Activated CD8-positive, alpha-beta memory T cell treated with anti-CD3 and anti-CD28 coated beads, Interleukin-2, amount 50 U/mL, for 48 hours (primary cell): ENCODE results near the gene GAREM1.
"Not testable (repeated sequence)": the region's sequence is repeated elsewhere in the genome, so short reads cannot be mapped to it uniquely, and the experiment has no call there.

ENCODE experiments used
- DNase-seq: peaks from one replicate; pipeline ENCODE4 v3.0.0-alpha.2; 2020

The GAREM1 gene

DNA sequence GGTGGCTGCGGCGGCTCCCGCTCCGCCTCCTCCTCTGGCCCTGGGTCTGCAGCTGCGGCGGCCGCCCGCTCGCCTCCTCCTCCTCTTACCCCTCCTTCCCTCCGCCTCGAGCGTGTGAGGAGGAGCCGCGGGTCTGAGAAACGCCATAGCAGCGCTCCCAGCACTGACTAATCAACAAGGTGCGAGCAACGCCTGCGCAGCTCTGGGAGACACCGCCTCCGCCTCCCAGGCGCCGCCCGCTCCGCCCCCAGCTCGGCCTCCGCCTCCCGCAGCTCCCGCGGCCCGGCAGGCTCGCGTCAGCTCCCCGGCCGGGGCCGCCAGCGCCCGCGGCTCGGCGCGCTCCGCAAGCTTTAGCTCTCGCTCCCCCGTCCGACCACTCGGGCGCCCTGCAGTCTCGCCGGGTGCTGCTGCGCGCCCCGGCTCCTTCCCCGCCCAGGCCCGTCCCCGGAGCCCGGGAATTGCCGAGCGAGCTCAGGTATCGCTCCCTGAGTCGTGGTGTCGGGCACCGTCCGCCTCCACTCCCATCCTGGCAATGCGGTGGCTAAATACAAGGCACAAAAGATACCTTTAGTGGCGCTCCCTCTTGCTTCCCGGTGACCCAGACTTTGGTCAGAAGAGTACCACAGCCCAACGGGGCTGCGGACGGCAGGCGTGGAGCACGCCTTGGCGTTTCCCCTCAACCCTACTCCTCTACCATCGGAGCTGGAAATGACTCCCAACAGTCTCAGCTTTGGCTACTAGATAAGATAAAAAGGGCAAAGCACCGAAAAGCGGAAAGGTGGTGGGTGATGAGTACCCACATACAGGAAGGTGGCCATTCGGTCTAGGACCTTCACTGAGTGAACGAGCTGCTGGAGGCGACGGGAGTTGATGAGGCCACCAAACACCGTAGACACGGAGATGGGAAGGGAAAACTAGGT lies at the start of gene GAREM1:
GAREM1 (minus strand) TSS at position 169 of the 920 bp plus-strand sequence. CDS start 454 bp downstream, outside the sequence.
- peak; percentile 81 for DNase-seq

DNA sequence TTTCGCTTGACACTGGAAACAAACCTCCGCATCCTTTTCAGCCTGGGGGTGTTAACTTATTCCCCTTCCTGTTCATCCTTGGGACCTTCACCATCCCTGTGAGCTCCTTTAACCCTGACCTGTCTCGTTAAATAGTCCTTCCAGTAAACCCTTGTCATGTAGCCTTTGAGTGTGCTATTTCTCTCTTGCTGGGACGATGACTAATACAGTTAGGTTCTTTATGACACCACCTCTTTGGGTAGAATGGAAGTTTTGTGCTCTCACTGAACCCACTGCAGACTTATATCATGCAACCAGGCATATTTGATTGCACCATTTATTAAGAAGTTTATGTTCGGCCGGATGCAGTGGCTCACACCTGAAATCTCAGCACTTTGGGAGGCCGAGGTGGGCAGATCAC lies 40.5 kb upstream of the GAREM1 start:
- no peak for DNase-seq

DNA sequence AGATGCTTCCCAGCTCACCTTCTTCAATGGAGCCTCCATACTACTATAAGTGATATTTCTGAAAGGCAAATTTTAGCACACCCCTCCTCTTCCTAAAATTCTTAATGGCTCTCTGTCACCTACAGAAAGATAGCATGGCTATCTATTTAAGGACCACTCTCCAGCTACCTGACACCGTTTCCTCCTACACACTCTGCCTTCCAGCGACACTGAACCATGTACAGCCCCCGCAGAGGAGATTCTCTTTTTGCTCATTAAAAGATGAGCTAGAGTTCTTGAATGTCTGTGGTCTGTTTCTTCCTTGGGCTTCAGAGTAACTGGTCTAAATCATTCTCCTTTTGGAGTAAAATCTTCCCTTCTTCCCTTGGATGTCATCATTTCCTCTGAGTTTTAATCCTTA lies 38.4 kb upstream of the GAREM1 start:
- DNase-seq, result no peak

DNA sequence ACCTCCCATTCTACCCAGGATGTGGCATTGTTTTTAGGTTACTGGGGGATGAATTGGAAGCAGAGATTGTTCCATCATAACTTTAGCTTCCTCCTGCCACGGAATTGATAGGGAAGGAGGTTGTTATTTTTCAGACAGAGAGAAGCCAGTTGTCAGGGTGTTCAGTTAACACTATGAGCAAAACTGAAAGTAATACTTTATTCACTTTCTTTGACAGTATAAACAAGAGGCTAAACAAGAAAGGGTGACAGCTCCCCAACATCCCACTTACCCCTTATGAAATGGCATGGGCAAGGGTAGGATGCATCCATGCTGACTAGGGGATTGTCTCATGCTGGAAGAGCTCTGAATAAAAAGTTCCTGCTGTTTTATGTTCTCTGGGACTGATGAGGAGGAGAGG lies 36.4 kb upstream of the GAREM1 start:
- no peak for DNase-seq

DNA sequence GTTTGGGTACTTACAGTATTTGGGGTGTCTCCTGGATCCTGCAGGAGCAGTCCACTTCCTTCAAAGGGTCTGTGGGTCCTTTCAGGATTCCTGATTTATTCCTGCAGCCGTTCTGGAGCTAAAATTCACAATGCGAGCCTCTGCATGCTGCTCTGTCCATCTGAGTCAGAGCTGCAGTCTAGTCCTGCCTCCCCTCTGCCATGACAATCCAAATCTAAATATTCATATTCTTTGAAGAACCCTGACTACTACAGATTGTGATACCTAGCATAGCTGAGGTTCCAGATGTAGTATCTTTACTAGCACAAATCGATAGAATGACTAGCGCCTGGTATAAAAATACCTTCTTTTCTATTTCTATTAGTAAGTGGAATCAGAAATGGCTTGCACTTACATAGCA lies 31.3 kb upstream of the GAREM1 start:
- DNase-seq, result no peak

DNA sequence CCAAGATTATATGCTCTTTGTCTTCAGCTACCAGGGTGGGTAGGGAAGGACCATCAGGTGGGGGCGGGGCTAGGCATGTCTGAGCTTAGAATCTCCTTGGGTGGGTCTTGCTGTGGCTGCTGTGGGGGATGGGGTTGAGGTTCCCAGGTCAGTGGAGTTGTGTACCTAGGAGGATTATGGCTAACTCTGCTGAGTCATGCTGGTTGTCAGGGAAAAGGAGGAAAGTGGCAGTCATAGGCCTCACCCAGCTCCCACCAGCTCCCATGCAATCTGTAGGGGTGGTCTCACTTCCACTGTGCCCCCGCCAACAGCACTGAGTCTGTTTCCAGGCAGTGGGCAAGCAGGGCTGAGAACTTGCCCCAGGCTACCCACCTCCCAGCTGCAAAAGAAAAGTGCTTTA lies 30.6 kb upstream of the GAREM1 start:
- DNase-seq, result not testable (repeated sequence)

DNA sequence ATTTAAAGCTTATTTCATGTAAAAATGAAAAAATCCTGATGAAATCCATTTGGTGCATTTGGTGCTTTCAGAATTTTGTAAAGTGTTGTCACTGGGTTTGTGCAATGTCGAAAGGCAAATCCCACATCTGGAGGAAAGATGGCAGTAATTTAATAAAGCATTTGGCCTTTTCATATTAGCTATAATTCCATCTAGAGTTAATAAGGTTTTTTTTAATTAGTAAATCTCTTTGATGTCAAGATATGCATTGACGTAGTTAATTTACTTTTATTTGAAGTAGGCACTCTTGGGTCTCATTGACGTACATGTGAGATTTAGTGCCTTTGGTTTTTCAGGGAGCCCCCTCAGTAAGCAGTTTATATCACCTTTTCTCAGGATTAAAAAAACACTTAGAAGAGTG lies 12.3 kb upstream of the GAREM1 start:
- DNase-seq, result no peak

DNA sequence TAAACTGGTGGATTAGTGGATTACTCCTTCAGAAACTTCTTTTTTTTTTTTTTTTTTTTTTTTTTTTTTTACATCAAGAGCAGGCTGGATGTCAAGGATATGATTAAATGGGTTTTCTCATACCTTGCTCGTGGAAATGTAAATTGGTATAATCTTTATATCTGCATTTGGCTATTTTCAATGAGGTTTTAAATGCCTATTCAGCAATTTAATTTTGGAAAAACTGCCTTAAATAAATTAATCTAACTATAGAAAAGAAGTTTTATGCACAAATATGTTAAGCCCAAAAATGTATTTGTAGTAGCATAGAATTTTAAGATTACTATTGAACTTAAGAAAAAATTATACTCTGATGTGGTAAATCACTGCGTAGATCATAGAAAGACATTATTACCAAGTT lies 11.4 kb upstream of the GAREM1 start:
- no peak for DNase-seq

DNA sequence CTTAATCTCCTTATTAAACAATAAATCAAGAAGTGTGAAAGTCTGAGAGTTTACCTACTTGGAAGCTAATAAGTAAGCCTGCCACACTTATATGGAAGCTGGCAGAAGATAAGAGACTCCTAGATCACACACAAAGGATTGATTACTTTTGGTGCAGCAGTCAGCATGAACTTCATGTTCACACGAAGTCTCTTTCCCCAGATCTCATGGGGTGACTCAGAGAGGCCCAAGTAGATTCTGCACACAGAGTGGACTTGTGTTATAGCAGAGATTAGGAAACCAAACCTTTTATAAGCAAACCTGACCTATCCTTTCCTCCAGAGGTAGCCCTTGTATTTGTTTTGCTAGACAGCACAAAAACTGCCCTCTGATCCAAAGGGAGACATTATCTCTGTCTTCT lies 9.9 kb upstream of the GAREM1 start:
- DNase-seq, result no peak

DNA sequence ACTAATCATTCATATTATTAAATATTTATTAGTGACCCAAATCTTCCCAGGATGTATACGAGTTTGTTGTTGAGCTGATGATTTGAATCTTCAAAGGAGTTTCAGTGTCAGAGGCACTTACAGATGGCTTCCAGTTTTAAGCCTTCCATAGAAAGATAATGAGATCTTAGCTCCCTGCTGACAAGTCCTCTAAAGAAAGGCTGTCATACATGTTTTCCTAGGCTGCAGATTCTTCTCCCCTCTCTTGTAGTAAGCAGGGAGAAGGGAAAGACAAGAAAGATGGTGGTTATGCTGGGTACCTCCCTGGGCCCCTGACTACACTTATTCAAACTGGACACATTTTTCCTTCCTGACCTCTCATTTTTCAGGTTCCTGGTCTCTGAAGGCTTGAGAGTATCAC lies 8.1 kb upstream of the GAREM1 start:
- DNase-seq, result no peak

DNA sequence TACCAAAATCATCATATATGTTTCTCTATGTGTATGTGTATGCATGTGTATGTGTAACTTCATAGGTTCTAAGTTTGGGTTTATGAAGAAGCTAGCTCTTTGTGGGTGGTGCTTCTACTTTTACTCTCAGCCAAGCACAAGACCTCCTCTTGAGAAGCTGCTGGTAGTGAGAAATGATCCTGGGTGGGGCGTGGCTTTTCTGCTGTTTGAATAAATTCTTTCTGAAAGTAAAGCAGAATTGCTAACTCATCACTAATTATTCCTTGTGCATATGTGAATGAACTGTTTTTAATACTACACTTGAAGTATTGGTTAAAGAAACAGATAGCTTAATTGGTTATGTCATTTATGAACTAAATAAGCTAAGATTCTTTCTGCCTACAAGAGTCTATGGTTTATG lies 7.6 kb upstream of the GAREM1 start:
- no peak for DNase-seq

DNA sequence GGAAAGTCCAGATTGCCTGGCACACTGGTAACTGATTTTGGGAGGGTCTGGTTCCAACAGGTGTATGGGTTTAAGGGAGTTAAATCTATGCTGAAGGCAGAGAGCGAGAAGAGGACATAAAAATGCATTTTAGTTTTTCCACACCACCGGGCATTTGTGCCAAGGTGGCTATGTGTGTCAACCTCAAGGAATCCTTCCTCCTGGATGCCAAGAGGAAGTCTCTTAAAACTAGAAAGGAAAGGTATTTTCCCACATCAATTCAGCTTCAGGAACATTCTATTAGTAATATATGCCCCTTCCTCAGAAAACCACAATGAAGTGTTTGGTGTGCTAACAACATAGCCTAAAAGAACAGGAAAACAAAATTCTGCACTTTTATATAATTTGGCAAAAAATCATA lies 5.4 kb upstream of the GAREM1 start:
- no peak for DNase-seq

DNA sequence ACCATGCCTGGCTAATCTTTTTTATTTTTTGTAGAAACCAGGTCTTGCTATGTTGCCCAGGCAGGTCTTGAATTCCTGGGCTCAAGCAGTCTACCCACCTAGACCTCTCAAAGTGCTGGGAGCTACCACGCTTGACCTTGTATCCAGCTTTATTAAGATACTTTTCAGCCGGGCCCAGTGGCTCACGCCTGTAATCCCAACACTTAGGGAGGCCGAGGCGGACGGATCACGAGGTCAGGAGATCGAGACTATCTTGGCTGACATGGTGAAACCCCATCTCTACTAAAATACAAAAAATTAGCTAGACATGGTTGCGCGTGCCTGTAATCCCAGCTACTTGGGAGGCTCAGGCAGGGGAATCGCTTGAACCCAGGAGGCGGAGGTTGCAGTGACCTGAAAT lies 4.4 kb upstream of the GAREM1 start:
- not testable (repeated sequence) for DNase-seq

DNA sequence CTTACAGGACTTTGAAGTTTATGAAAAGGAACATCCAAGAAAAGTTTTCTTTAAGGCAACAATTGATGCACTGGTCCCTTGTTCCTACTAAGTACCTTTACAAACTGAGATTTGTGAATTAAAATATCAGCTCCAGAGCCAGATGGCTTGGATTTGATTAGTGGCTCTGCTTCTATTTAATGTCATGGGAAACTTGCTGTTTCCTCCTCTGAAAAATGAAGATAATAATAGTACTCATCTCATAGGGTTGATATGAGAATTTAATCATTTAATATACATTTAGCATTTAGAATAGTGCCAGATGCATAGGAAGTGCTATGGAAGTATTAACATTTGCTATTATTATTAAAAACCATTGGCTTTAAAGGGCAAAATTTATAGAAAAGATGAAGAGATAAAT lies 2.6 kb upstream of the GAREM1 start:
- DNase-seq, result no peak

DNA sequence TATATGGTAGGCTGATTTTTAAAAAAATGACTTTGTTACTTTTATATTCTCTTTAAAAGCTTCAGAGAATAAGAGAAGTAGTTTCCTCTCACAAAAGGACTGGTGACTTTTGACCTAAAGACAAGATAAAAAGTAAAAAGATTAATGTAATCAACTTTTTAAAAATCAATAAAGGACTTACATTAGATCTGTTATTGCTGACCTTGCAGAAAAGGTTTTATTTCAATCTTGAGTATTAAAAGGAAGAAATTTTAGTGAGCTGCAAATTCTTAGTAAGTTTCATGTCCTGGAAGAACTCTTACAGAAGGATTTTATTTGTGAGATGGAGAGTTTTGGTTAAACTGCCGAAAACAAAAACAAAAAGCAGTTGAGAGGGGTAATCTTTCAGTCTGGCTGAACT lies 2.2 kb upstream of the GAREM1 start:
- DNase-seq, result no peak

DNA sequence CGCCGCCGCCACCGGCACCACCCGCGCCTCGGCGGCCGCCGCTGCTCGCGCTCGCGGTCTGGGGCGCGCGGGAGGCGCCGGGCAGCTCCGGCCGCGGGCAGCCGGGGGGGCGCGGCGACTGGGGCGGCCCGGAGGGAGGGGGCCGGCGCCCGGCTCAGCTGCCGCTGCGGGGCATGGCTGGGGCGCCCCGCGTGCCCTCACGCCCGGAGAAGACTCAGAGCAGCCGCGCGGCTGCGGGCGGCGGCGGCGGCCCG lies 295 bp downstream of the GAREM1 start:
- DNase-seq, result no peak

DNA sequence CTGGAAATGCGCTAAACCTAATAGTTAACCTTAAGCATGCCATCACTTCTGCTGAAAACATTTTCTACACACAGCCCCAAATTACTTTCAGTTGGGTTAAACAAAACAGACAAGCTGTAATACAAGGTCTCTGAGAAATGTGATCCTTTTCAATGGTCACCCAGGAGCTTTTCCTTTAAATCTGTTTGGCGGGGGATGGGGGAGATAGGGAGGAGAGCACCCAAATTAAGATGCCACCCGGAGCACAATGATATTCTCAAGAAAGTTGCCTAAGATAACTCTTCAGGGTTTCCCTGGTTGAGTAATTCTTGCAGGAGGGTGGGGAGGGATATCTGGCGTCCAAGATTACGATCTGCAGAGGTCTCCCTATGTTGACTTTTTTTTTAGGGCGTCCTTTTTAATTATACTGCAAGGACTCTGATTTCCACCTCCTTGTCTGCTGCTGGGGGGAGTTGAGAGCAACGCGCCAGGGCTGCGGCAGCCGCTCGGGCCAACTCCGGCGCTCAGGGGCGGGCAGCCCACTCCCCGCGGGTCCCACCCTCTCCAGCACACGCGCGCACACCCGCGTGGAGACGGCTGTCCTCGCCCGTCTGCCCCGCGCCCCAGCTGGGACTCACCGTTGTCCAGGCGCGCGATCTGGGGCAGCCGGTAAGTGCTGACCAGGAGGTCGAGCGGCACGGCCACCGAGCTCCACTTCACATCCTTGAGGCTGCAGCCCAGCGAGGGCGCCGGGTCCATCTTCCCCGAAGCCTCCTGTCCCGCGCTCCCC lies 807 bp downstream of the GAREM1 start:
- DNase-seq, result peak; percentile 52

DNA sequence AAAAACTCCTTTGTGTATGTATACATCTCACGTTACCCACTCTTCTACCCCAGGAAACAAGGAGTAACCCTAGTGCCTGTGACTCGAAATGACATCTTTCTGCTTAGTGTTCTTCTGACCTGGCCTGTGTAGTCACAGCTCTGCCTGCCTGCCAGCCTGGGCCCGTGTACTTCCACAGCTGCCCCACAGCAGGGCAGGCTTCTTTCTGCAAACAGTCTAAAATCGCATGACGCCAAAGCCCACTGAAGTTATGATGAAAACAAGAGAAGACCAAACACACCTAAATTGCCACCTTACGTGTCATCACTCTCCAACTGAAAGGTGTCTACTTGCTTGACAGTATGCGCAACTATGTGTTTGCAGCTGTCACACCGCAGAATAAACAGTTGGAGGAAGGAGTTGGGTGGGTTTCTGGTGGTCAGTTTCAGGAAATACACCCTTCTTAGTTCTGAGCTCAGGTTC lies 1.5 kb downstream of the GAREM1 start:
- DNase-seq, result no peak

DNA sequence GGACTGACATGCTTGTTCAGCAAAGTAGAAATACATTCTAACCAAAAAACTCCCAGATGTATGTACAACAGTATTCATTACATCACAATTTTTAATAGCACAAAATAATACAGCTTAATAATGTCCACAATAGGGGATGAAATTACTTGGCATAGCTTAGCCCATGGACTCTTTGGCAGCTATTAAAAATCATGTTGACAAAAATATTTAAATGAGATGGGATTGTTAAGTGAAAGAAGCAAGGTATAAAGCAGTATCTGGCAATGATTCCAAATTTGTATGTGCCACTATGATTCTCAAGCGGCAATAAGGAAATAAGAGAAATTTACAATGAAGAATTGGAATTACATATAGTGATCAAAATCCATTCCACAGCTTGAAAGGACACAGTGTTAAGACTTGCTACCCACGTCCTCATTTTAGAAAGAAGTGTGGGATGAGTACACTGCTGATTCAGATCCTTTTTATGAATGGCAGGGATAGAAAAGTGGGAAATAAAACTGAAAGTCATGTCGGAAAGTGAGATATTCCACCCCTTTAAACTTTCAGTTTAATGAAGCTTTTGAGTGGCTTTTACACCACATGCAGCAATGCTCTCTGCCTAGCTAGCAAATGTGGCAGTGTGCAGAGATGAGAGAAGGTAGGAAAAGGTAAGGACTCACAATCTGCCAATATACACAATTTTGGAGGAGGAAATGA lies 2.4 kb downstream of the GAREM1 start:
- no peak for DNase-seq

DNA sequence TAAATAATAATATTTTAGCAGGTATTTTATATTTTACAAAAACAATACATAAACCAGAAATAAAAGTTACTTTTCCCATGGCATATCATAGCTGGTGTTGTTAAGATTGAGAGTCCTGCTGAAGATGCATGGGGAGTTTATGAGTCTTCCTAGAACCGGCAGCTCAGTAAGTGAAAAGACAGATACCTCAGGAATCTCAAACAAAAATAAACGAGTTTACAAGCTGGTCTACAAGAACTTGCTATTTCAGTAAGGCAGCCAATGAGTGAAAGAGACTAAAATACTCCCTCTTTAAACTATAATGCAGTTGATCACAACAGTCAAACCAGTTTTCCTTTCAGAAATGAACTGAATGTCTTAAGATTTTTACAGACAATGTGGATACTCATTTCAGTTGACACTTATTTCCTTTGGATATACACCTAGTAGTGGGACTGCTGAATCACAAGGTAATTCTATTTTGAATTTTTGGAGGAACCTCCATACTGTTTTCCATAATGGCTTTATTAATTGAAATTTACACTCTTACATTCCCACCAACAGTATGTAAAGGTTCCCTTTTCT lies 8.9 kb downstream of the GAREM1 start:
- DNase-seq, result no peak

DNA sequence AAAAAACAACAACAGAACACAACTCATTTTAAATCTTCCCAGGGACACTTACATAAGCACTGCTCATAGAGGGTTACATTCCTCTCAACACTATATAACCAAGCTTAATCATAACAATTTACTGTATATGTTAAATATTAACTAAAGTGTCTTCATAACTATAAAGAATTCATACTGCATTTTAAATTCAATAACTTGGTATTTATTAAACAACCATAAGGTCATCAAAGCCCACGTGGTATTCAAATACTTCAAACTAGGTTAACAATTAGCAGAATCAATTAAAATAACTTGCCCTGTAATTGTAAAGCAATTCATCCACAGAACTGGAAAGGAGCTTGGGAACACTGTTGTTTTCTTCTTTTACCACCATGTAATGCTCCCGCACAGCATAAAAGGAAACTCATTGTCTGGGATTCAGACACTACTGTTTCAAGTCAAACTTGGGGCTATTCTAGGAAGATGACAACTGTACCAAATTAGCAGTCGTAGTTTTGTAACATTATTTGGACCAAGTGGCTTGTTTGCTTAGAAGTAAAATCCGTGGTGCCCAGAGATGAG lies 10.4 kb downstream of the GAREM1 start:
- no peak for DNase-seq

DNA sequence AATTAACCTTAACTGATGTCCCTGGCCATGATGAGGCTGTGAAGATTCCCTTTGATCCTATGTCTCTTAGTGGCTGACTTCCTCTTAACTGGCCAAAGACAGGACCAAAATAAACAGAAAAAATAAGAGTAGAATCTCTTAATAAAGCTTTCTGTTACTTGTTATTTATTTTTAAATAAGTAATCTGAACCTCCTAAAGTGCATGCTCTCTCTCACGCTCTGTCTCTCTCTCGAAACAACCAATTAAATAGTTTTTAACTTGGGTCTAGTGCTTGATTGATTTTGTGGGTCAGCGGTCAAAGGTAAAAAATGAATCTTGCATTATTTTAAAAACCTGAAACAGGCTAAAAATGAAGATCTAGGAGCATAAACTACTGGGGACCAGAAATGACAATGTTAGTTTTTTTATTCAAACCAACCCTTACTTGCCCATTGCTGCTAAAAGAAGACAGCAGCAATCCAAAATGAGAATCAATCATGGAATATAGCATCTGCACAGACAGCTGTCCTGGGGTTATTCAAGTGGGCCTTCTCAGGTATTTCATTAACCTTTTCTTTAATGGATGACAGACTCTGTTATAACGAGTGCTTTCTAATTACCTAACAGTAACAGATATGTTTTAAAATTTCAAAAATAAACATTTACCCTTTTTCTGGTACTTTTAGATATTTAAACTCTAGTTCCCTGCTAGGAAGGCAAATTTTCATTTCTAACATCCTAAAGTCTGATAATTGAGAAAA lies 11.2 kb downstream of the GAREM1 start:
- DNase-seq, result no peak
